ENCODE data around the gene MYO15B. TPM values are rescaled to one million over a fixed set of nuclear protein-coding genes. Genes with fewer than 3 reads are reported as not detected.

The MYO15B gene
- total RNA-seq, 1 donor from 2014 or later: 4.3 TPM

DNA sequence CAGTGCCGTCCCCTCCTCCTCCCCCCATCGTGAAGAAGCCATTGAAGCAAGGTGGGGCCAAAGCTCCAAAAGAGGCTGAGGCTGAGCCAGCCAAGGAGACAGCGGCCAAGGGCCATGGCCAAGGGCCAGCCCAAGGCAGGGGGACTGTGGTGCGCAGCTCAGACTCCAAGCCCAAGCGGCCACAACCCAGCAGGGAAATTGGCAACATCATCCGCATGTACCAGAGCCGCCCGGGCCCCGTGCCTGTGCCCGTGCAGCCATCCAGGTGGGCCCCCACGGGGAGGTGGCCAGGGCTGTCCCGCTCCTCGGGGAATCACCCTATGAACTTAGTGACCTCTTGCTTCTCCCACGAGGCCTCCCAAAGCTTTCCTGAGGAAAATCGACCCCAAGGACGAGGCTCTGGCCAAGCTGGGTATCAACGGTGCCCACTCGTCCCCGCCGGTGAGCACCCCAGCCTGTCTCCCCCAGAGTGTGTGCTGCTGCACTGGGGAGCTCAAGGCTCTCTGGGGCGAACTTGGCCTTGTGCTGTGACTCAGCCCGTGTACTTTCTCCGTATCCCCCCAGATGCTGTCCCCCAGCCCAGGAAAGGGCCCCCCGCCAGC, 29.0 kb downstream of the MYO15B start:
- Histone ChIP-seq H3K4me3 (ENCODE audit: low read depth, low read length) (no peak overlapping the region), H3K27me3 (ENCODE audit: control insufficient read depth, insufficient read depth, low read length) (peaks cover 15% of the 10 kb centered on the region), H3K36me3 (ENCODE audit: control insufficient read depth, insufficient read depth, low read length) (no peaks in the 10 kb centered on the region)
- DNase-seq (ENCODE audit: low read depth): no peak
- TF ChIP-seq, protein P1, sequence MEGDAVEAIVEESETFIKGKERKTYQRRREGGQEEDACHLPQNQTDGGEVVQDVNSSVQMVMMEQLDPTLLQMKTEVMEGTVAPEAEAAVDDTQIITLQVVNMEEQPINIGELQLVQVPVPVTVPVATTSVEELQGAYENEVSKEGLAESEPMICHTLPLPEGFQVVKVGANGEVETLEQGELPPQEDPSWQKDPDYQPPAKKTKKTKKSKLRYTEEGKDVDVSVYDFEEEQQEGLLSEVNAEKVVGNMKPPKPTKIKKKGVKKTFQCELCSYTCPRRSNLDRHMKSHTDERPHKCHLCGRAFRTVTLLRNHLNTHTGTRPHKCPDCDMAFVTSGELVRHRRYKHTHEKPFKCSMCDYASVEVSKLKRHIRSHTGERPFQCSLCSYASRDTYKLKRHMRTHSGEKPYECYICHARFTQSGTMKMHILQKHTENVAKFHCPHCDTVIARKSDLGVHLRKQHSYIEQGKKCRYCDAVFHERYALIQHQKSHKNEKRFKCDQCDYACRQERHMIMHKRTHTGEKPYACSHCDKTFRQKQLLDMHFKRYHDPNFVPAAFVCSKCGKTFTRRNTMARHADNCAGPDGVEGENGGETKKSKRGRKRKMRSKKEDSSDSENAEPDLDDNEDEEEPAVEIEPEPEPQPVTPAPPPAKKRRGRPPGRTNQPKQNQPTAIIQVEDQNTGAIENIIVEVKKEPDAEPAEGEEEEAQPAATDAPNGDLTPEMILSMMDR (IDR thresholded peaks at IDR 0.05; ENCODE audit: insufficient read depth, low read length, poor library complexity, severe bottlenecking): no peak

DNA sequence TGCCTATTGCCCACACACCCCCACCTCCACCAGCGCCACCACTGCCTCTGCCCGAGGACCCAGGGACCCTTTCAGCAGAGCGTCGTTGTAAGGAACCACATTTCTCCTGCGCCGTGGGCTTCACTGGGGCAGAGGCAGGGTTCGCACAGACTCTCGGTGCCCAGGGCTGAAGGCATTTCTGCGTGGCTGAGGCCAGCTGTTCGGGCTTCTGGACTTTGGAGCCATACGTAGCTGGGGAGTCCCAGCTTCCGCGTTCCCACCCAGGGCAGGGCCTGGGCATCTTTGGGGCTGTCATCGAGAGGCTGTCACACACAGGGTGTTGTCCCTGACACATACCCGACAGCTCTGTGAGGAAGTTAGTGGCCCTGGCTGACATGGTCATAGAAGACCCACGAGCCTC, 29.6 kb downstream of the MYO15B start:
- TF ChIP-seq, protein P1 (IDR thresholded peaks at IDR 0.05; ENCODE audit: insufficient read depth, low read length, poor library complexity, severe bottlenecking): no peak
- Histone ChIP-seq H3K4me3 (ENCODE audit: low read depth, low read length) (no peak overlapping the region), H3K27me3 (ENCODE audit: control insufficient read depth, insufficient read depth, low read length) (peaks cover 17% of the 10 kb centered on the region), H3K36me3 (ENCODE audit: control insufficient read depth, insufficient read depth, low read length) (no peaks in the 10 kb centered on the region)
- no peak for DNase-seq (ENCODE audit: low read depth)

DNA sequence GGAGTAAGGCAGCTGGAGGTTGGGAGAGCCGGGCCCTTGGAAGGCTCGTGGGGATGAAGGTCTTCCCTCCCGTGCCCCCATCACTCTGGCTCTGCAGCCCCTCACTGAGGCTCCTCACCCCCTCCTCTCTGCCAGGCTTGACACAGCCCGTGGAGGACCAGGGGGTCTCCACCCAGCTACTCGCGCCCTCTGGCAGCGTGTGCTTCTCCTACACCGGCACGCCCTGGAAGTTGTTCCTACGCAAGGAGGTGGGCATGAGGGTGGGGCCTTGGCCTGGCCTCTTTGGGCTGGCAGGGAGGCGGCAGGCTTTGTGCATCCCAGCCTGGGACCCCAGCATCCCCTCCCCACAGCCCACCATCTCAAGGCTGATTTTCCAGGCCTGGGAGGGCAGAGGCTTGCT, 30.1 kb downstream of the MYO15B start:
- TF ChIP-seq, protein P1 (IDR thresholded peaks at IDR 0.05; ENCODE audit: insufficient read depth, low read length, poor library complexity, severe bottlenecking): no peak
- Histone ChIP-seq H3K4me3 (ENCODE audit: low read depth, low read length) (no peak overlapping the region), H3K36me3 (ENCODE audit: control insufficient read depth, insufficient read depth, low read length) (no peaks in the 10 kb centered on the region), H3K27me3 (ENCODE audit: control insufficient read depth, insufficient read depth, low read length) (peaks cover 20% of the 10 kb centered on the region)
- no peak for DNase-seq (ENCODE audit: low read depth)

DNA sequence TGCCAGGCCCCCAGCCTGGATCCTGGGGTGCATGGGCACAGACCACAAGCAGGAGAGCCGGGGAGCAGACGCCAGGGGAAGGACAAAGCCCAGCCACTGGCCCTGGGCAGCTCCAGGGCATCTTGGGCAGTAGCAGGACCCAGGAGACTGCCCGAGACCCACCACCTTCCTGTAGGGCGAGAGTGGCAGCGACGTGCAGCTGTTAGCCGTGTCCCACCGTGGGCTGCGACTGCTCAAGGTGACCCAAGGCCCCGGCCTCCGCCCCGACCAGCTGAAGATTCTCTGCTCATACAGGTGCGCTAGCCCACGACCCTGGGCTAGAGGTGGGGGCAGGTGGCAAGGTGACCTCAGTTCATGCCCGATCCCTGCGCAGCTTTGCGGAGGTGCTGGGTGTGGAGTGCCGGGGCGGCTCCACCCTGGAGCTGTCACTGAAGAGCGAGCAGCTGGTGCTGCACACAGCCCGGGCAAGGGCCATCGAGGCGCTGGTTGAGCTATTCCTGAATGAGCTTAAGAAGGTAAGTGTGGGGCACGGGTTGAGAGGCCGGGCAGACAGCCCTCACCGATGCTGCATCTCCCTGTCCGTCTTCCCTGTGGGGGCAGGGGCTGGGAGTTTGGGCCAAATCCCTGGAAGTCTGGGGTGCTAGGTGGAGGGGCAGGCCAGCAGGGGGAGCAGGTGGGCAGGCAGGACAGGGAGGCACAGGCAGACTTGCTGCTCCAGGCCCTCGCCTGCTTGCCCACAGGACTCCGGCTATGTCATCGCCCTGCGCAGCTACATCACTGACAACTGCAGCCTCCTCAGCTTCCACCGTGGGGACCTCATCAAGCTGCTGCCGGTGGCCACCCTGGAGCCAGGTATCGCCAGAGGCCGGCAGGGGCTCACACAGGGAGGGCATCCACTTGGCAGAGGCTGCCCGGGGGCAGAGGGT, 32.2 kb downstream of the MYO15B start:
- H3K36me3 ChIP-seq (ENCODE audit: control insufficient read depth, insufficient read depth, low read length): no peaks in the 10 kb centered on the region
- no peak overlapping the region for H3K4me3 ChIP-seq (ENCODE audit: low read depth, low read length)
- peaks cover 20% of the 10 kb centered on the region for H3K27me3 ChIP-seq (ENCODE audit: control insufficient read depth, insufficient read depth, low read length)
- TF ChIP-seq, protein P1 (IDR thresholded peaks at IDR 0.05; ENCODE audit: insufficient read depth, low read length, poor library complexity, severe bottlenecking): peak; percentile 67
- no peak for DNase-seq (ENCODE audit: low read depth)

DNA sequence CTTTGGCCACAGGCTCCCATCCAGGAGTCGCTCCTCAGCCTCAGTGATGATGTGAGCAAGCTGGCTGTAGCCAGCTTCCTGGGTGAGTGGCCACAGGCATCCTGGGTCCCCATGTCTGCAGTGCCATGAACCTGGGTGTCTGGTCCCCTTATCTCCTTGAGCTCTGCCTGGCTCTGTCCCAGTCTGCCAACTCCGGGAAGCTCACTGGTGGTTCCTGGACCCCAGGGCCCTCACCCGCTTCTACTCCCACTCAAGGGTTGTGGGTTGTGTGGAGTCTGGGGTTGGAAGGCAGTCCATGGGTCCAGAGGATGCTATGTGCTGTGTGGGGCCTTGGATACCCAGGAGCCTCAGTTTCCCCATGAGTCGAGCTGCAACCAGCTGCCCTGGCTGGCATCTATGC, 33.9 kb downstream of the MYO15B start:
- DNase-seq (ENCODE audit: low read depth): no peak
- H3K27me3 ChIP-seq (ENCODE audit: control insufficient read depth, insufficient read depth, low read length): peaks cover 20% of the 10 kb centered on the region
- TF ChIP-seq, protein P1 (IDR thresholded peaks at IDR 0.05; ENCODE audit: insufficient read depth, low read length, poor library complexity, severe bottlenecking): no peak
- no peak overlapping the region for H3K4me3 ChIP-seq (ENCODE audit: low read depth, low read length)
- no peaks in the 10 kb centered on the region for H3K36me3 ChIP-seq (ENCODE audit: control insufficient read depth, insufficient read depth, low read length)

Data from kidney epithelial cell (primary cell).